GM12801 (cell line): Measurements from ENCODE around the gene DNM3.

Experiments used
- CTCF ChIP-seq: IDR thresholded peaks from one replicate; pipeline ENCODE4 v1.5.1; 2011; ENCODE audit warnings: control low read depth; ENCODE audit not compliant: insufficient read length; ENCODE audit errors: extremely low read depth

DNM3 gene

DNA sequence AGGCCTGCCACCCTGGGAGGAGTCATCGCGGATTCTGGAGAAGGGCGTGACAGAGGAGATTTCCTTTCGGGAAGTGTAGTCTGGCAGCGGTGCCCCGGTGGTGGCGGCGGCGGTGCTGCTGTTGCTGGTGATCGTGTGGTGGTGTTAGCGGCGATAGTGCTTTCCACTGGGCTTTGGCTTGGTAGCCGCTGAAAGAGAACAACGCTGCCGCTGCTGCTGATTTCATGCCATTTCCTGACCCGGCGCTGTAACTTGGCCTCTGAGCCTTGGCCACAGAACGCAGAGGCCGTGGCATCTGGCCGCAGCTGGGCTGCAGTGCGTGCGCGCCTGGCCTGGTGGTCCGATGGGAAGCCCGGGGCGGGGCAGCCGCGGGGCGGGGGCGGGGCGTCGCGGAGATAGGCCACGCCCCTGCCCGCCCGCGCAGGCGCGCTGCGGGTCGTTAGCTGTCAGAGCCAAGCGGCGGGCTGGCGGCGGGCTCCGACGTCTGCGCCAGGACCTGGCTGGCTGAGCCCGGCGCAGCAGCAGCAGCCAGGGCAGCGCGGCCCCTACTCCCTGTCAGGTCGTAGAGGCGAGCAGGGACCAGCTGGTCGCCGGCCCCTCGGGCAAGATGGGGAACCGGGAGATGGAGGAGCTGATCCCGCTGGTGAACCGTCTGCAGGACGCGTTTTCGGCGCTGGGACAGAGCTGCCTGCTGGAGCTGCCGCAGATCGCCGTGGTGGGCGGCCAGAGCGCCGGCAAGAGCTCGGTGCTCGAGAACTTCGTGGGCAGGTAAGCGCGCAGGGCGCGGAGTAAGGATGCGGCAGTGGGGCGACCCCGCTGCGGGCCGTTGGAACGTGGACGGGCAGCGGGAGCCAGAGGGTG lies at the start of gene DNM3:
Gene DNM3, plus strand, starts transcription at position 449 of the 861 bp plus-strand sequence. Its CDS starts 159 bp downstream, at position 608.
- no peak for TF ChIP-seq CTCF

- TF ChIP-seq CTCF: no peak
These were observed 48.5 kb upstream of the DNM3 start for GRCh38 chr1:171792656-171793369.

DNA sequence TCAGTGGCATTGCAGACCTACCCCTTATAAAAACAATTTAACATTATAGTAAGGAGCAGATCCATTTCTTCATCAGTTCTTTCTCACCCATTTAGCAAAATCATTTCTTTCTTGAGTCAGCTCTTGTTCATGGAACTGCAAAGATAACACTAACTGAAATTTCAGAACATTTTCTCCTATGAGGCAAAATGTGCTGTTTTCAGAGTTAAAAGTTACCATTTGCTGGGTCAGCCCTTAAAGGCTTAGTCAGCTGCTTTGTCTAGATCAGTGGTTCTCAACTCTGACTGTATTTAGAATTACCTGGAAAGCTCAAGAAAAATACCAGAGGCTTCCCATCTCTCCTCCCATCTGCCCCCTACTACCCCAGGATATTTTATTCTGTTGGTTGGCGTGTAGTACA lies 47.7 kb upstream of the DNM3 start:
- TF ChIP-seq CTCF: no peak

GRCh38 chr1:171794085-171794484 lies 47.2 kb upstream of the DNM3 start:
- no peak for TF ChIP-seq CTCF

DNA sequence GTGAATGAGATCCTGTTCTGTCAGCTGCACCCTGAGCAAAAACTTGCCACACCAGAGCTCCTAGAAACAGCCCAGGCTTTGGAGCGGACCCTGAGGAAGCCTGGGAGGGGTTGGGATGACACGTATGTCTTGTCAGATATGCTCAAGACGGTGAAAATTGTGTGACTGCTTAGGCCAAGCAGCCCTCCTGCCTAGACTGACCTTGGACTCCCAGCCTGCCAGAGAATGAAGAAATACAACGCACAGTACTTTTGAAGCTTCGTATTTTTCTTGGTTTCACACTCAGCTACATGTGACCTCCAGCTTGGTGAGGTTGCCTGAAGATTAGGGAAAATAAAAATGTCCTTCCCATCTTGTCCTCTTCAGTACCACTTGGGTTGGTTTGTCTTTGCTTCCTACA lies 44.7 kb upstream of the DNM3 start:
- TF ChIP-seq CTCF: no peak

DNA sequence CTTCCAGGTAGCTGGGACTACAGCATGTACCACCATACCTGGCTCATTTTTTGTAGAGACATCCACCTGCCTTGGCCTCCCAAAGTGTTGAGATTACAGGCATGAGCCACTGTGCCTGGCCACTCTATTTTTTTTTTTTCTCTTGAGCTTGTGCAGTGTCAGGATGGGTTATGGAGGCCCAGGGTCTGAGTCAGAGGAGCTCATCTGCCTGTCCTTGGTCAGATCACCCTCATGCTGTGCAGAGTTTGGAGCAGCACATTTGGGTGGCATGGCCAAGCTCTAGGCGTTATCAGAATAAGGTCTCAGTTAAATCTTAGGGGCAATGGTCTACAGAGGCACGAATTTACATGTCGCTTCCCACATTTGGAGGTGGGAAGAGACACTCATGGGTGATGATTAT lies 43.0 kb upstream of the DNM3 start:
- no peak for TF ChIP-seq CTCF

DNA sequence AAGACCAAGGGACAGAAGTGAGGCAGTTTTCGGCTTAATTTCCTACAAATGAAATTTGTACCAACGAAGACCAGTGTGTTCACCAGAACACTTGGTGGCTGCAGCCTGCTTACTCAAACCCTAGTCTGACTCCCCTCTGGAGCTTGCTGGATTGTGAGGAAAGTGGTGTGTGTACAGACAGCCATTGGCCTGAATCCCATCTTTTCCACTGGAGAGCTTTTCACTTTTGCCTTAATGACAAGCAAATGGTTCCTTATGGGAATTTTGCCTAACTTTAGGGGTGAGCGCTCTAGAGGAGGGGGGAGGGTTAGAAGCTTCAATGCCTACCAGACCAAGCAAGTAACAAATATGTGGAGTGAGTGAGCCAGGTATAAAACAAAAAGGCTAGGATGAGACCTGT lies 42.5 kb upstream of the DNM3 start:
- no peak for TF ChIP-seq CTCF
